Activated naive CD4-positive, alpha-beta T cell treated with anti-CD3 and anti-CD28 coated beads, Interleukin-2, amount 50 U/mL, for 24 hours (primary cell): ENCODE data around the gene UNC45B.
"Not testable (repeated sequence)": the region's sequence is repeated elsewhere in the genome, so short reads cannot be mapped to it uniquely, and the experiment has no call there.

ENCODE experiments used
- H3K27ac Mint-ChIP-seq: one replicate; pipeline ENCODE4 v1.8.0; 2021; ENCODE audit warnings: mild to moderate bottlenecking, mixed read lengths
- H3K27me3 Mint-ChIP-seq: one replicate; pipeline ENCODE4 v1.8.0; 2021; ENCODE audit warnings: mixed read lengths
- H3K36me3 Mint-ChIP-seq: one replicate; pipeline ENCODE4 v1.8.0; 2021; ENCODE audit warnings: mixed read lengths
- H3K4me1 Mint-ChIP-seq: one replicate; pipeline ENCODE4 v1.8.0; 2021; ENCODE audit warnings: mixed read lengths
- H3K4me3 Mint-ChIP-seq: one replicate; pipeline ENCODE4 v1.8.0; 2021; ENCODE audit warnings: mild to moderate bottlenecking, mixed read lengths
- H3K9me3 Mint-ChIP-seq: one replicate; pipeline ENCODE4 v1.8.0; 2021; ENCODE audit warnings: mixed read lengths

UNC45B gene

GRCh38 chr17:35176897-35177296, 29.3 kb downstream of the UNC45B start:
- no peaks in the 10 kb centered on the region for H3K36me3 Mint-ChIP-seq
- peaks cover 82% of the 10 kb centered on the region for H3K4me1 Mint-ChIP-seq
- no peak overlapping the region for H3K27ac Mint-ChIP-seq
- no peaks in the 10 kb centered on the region for H3K27me3 Mint-ChIP-seq
- no peak overlapping the region for H3K4me3 Mint-ChIP-seq
- H3K9me3 Mint-ChIP-seq = no peaks in the 10 kb centered on the region

GRCh38 chr17:35179379-35179778, 31.8 kb downstream of the UNC45B start:
- H3K36me3 Mint-ChIP-seq, H3K4me3 Mint-ChIP-seq, H3K27me3 Mint-ChIP-seq, H3K9me3 Mint-ChIP-seq, H3K27ac Mint-ChIP-seq: not testable (repeated sequence)
- peaks cover 79% of the 10 kb centered on the region for H3K4me1 Mint-ChIP-seq

GRCh38 chr17:35183332-35183731, 35.7 kb downstream of the UNC45B start:
- Mint-ChIP-seq H3K27me3 (no peaks in the 10 kb centered on the region), H3K9me3 (no peaks in the 10 kb centered on the region), H3K4me3 (no peak overlapping the region), H3K27ac (no peak overlapping the region), H3K36me3 (no peaks in the 10 kb centered on the region), H3K4me1 (peaks cover 75% of the 10 kb centered on the region)

- peaks cover 78% of the 10 kb centered on the region for H3K4me1 Mint-ChIP-seq
- no peak overlapping the region for H3K4me3 Mint-ChIP-seq
- H3K27me3 Mint-ChIP-seq = no peaks in the 10 kb centered on the region
- no peaks in the 10 kb centered on the region for H3K36me3 Mint-ChIP-seq
- no peak overlapping the region for H3K27ac Mint-ChIP-seq
- H3K9me3 Mint-ChIP-seq = no peaks in the 10 kb centered on the region
Measured at GRCh38 chr17:35184274-35184673, 36.7 kb downstream of the UNC45B start.

- Mint-ChIP-seq H3K27ac (no peak overlapping the region), H3K4me1 (peaks cover 76% of the 10 kb centered on the region)
Measured at GRCh38 chr17:35185849-35186248, 38.2 kb downstream of the UNC45B start.

GRCh38 chr17:35187481-35187880, 39.9 kb downstream of the UNC45B start:
- Mint-ChIP-seq H3K4me3 (no peak overlapping the region), H3K9me3 (no peaks in the 10 kb centered on the region), H3K4me1 (peaks cover 79% of the 10 kb centered on the region), H3K27me3 (no peaks in the 10 kb centered on the region), H3K27ac (peak overlapping the region; percentile 49), H3K36me3 (no peaks in the 10 kb centered on the region)

More at GRCh38 chr17:35185849-35186248, 38.2 kb downstream of the UNC45B start:
- H3K9me3 Mint-ChIP-seq = no peaks in the 10 kb centered on the region
- no peaks in the 10 kb centered on the region for H3K27me3 Mint-ChIP-seq
- H3K36me3 Mint-ChIP-seq = no peaks in the 10 kb centered on the region
- no peak overlapping the region for H3K4me3 Mint-ChIP-seq

- Mint-ChIP-seq H3K27me3 (no peaks in the 10 kb centered on the region), H3K9me3 (no peaks in the 10 kb centered on the region), H3K4me3 (peak overlapping the region; percentile 56), H3K36me3 (no peaks in the 10 kb centered on the region), H3K27ac (peak overlapping the region; percentile 77), H3K4me1 (peaks cover 81% of the 10 kb centered on the region)
Measured at GRCh38 chr17:35188111-35188510, 40.5 kb downstream of the UNC45B start.

GRCh38 chr17:35189291-35189690, 41.7 kb downstream of the UNC45B start:
- peaks cover 78% of the 10 kb centered on the region for H3K4me1 Mint-ChIP-seq
- peak overlapping the region; percentile 51 for H3K27ac Mint-ChIP-seq
- no peak overlapping the region for H3K4me3 Mint-ChIP-seq
- H3K27me3 Mint-ChIP-seq = no peaks in the 10 kb centered on the region
- no peaks in the 10 kb centered on the region for H3K9me3 Mint-ChIP-seq
- H3K36me3 Mint-ChIP-seq = no peaks in the 10 kb centered on the region

- Mint-ChIP-seq H3K27ac (no peak overlapping the region), H3K4me1 (peaks cover 70% of the 10 kb centered on the region), H3K4me3 (no peak overlapping the region), H3K9me3 (no peaks in the 10 kb centered on the region), H3K36me3 (no peaks in the 10 kb centered on the region), H3K27me3 (no peaks in the 10 kb centered on the region)
Measured at GRCh38 chr17:35191001-35191695, 43.5 kb downstream of the UNC45B start.

GRCh38 chr17:35192708-35193107, 45.1 kb downstream of the UNC45B start:
- no peaks in the 10 kb centered on the region for H3K27me3 Mint-ChIP-seq
- no peaks in the 10 kb centered on the region for H3K36me3 Mint-ChIP-seq
- no peaks in the 10 kb centered on the region for H3K9me3 Mint-ChIP-seq
- H3K4me3 Mint-ChIP-seq = peak overlapping the region; percentile 65
- H3K27ac Mint-ChIP-seq = peak overlapping the region; percentile 76
- H3K4me1 Mint-ChIP-seq = peaks cover 64% of the 10 kb centered on the region

GRCh38 chr17:35194001-35194400, 46.4 kb downstream of the UNC45B start, which contains the start of gene SLC35G3:
Gene SLC35G3 (minus strand): TSS chr17:35194393. CDS start chr17:35194307, 86 bp downstream.
- peak within 1 kb of the TSS; percentile 76 for H3K27ac Mint-ChIP-seq
- H3K4me1 Mint-ChIP-seq = peaks cover 51% of the 10 kb centered on the region
- not testable (repeated sequence) for H3K9me3 Mint-ChIP-seq, H3K27me3 Mint-ChIP-seq, H3K36me3 Mint-ChIP-seq
- peak within 1 kb of the TSS; percentile 65 for H3K4me3 Mint-ChIP-seq

GRCh38 chr17:35195062-35195461, 47.4 kb downstream of the UNC45B start:
- H3K4me1 Mint-ChIP-seq = peaks cover 40% of the 10 kb centered on the region
- H3K4me3 Mint-ChIP-seq, H3K27me3 Mint-ChIP-seq, H3K27ac Mint-ChIP-seq, H3K36me3 Mint-ChIP-seq, H3K9me3 Mint-ChIP-seq: not testable (repeated sequence)

- H3K36me3 Mint-ChIP-seq, H3K9me3 Mint-ChIP-seq, H3K4me3 Mint-ChIP-seq, H3K27ac Mint-ChIP-seq, H3K27me3 Mint-ChIP-seq: not testable (repeated sequence)
- peaks cover 25% of the 10 kb centered on the region for H3K4me1 Mint-ChIP-seq
Measured at GRCh38 chr17:35202582-35202981, 55.0 kb downstream of the UNC45B start.

- Mint-ChIP-seq H3K27ac (peak overlapping the region; percentile 78), H3K4me3 (peak overlapping the region; percentile 53)
Measured at GRCh38 chr17:35210741-35211140, 63.1 kb downstream of the UNC45B start.

GRCh38 chr17:35212668-35213067, 65.1 kb downstream of the UNC45B start:
- peaks cover 5% of the 10 kb centered on the region for H3K9me3 Mint-ChIP-seq
- H3K4me1 Mint-ChIP-seq = peaks cover 89% of the 10 kb centered on the region
- H3K36me3 Mint-ChIP-seq = no peaks in the 10 kb centered on the region
- H3K27ac Mint-ChIP-seq = peak overlapping the region; percentile 82
- peak overlapping the region; percentile 63 for H3K4me3 Mint-ChIP-seq
- H3K27me3 Mint-ChIP-seq = no peaks in the 10 kb centered on the region

More at GRCh38 chr17:35210741-35211140, 63.1 kb downstream of the UNC45B start:
- no peaks in the 10 kb centered on the region for H3K27me3 Mint-ChIP-seq
- peaks cover 88% of the 10 kb centered on the region for H3K4me1 Mint-ChIP-seq
- peaks cover 2% of the 10 kb centered on the region for H3K36me3 Mint-ChIP-seq
- H3K9me3 Mint-ChIP-seq = peaks cover 5% of the 10 kb centered on the region

GRCh38 chr17:35213412-35213940, 65.9 kb downstream of the UNC45B start:
- H3K27ac Mint-ChIP-seq = peak overlapping the region; percentile 82
- no peaks in the 10 kb centered on the region for H3K27me3 Mint-ChIP-seq
- H3K4me3 Mint-ChIP-seq = peak overlapping the region; percentile 63
- H3K9me3 Mint-ChIP-seq = peaks cover 5% of the 10 kb centered on the region
- H3K4me1 Mint-ChIP-seq = peaks cover 92% of the 10 kb centered on the region
- H3K36me3 Mint-ChIP-seq = no peaks in the 10 kb centered on the region
